GM12878 (cell line): ENCODE results near the gene CLK1. TPM values are rescaled to one million over a fixed set of nuclear protein-coding genes. Genes with fewer than 3 reads are reported as not detected.

Experiments
- CBX5 ChIP-seq: sonication (generic); IDR thresholded peaks from 2 replicates; pipeline ENCODE4 v1.6.1; 2016; ENCODE audit warnings: low read depth, moderate library complexity, mild to moderate bottlenecking, inconsistent platforms
- CHD1 ChIP-seq: IDR thresholded peaks from 2 replicates; pipeline ENCODE4 v1.6.1; 2012; ENCODE audit warnings: low read depth, low read length, improper control_type of control experiment
- CREB1 ChIP-seq: IDR thresholded peaks from 2 replicates; pipeline ENCODE4 v1.6.1; 2012; ENCODE audit warnings: low read depth, mild to moderate bottlenecking, inconsistent platforms
- GABPA ChIP-seq: IDR thresholded peaks from 2 replicates; pipeline ENCODE4 v1.6.1; 2014; ENCODE audit warnings: antibody characterized with exemption, low read depth, mild to moderate bottlenecking, inconsistent platforms
- GATAD2B ChIP-seq: fragments of 450-650 bp; conservative IDR thresholded peaks from 2 replicates; pipeline ENCODE4 v1.6.1; 2017; ENCODE audit warnings: low read depth, mild to moderate bottlenecking, moderate library complexity
- KDM1A ChIP-seq: fragments of 200-600 bp; sonication (generic); IDR thresholded peaks from 2 replicates; pipeline ENCODE4 v1.6.1; 2016; ENCODE audit warnings: borderline replicate concordance
- MEF2A ChIP-seq: IDR thresholded peaks from 2 replicates; pipeline ENCODE4 v1.6.1; 2011; ENCODE audit warnings: low read depth, mild to moderate bottlenecking, low read length, moderate library complexity; ENCODE audit not compliant: insufficient read depth
- MYB ChIP-seq: fragments of 150-350 bp; IDR thresholded peaks from 2 replicates; pipeline ENCODE4 v1.6.1; 2014; ENCODE audit warnings: mild to moderate bottlenecking, low read depth, low read length, borderline replicate concordance
- NRF1 ChIP-seq: conservative IDR thresholded peaks from 2 replicates; pipeline ENCODE4 v1.6.1; 2011; ENCODE audit warnings: mild to moderate bottlenecking, low read depth, low read length, improper control_type of control experiment
- RB1 ChIP-seq: fragments of 450-650 bp; formaldehyde crosslinking; IDR thresholded peaks from 2 replicates; pipeline ENCODE4 v1.6.1; 2017; ENCODE audit warnings: mild to moderate bottlenecking, borderline replicate concordance
- SIN3A ChIP-seq: IDR thresholded peaks from 2 replicates; pipeline ENCODE4 v1.6.1; 2012; ENCODE audit warnings: low read depth, low read length, improper control_type of control experiment
- SREBF1 ChIP-seq: IDR thresholded peaks from 2 replicates; pipeline ENCODE4 v1.6.1; 2012; ENCODE audit warnings: mild to moderate bottlenecking, low read length
- SRF ChIP-seq, 2 experiments: IDR thresholded peaks; 2 replicates each; pipeline ENCODE4 v1.6.1; 2011; ENCODE audit warnings: low read depth in 2 of 2, low read length in 2 of 2, mild to moderate bottlenecking in 1 of 2, moderate library complexity in 1 of 2
- TCF12 ChIP-seq: IDR thresholded peaks from 2 replicates; pipeline ENCODE4 v1.6.1; 2011; ENCODE audit warnings: low read depth, mild to moderate bottlenecking, low read length
- ZNF207 ChIP-seq: fragments of 450-650 bp; IDR thresholded peaks from 2 replicates; pipeline ENCODE4 v1.6.1; 2014; ENCODE audit warnings: antibody characterized with exemption, mild to moderate bottlenecking, borderline replicate concordance
- ZNF274 ChIP-seq: IDR thresholded peaks from one replicate; pipeline ENCODE4 v1.8.0; 2011; ENCODE audit not compliant: insufficient read length, insufficient read depth
- ZNF384 ChIP-seq: IDR thresholded peaks from 2 replicates; pipeline ENCODE4 v1.6.1; 2012; ENCODE audit warnings: low read depth, mild to moderate bottlenecking, low read length, improper control_type of control experiment, borderline replicate concordance
- polyA plus RNA-seq, 11 experiments: library from polyadenylated mRNA; depleted of rRNA in 4 of 11; unstranded in 6 of 11; stranded (reverse) in 5 of 11; fragments of >200 nt; fragmentation: Nextera tagmentation in 4 of 11; fragmentation: Illumina TruSeq in 1 of 11; extraction: Ambion mirVana in 4 of 11; extraction: Trizol in 1 of 11; gene quantifications; 1 replicate in 1 of 11; 2 replicates in 10 of 11; pipeline versions ENCODE4 v1.2.1 to v1.2.3, GENCODE V29; 2011 to 2016; ENCODE audit warnings: inconsistent platforms in 2 of 11, missing spikeins in 2 of 11, low read depth in 1 of 11
- total RNA-seq, 4 experiments: library from RNA; depleted of rRNA in 3 of 4; stranded (reverse); fragments of >200 nt in 3 of 4; fragmentation: Illumina TruSeq in 1 of 4; extraction: Trizol in 1 of 4; gene quantifications; 2 replicates each; pipeline versions ENCODE4 v1.2.1 to v1.2.3, GENCODE V29; 2013 to 2021
- TF ChIP-seq, protein P1 (sequence below): IDR thresholded peaks from 2 replicates; pipeline ENCODE4 v1.6.1; 2012; ENCODE audit warnings: low read depth, low read length, improper control_type of control experiment
- TF ChIP-seq, protein P2 (sequence below): fragments of 450-650 bp; IDR thresholded peaks from 2 replicates; pipeline ENCODE4 v1.6.1; 2017; ENCODE audit warnings: borderline replicate concordance
- TF ChIP-seq, protein P3 (sequence below): fragments of 450-650 bp; formaldehyde crosslinking; IDR thresholded peaks from 2 replicates; pipeline ENCODE4 v1.4.0; 2022; ENCODE audit warnings: mild to moderate bottlenecking, moderate library complexity
- TF ChIP-seq, protein P4 (sequence below): fragments of 450-650 bp; formaldehyde crosslinking; IDR thresholded peaks from 2 replicates; pipeline ENCODE4 v1.5.0; 2022; ENCODE audit warnings: mild to moderate bottlenecking, missing genetic modification characterization

CLK1 gene
- total and polyA plus RNA-seq, 10 of the 15 experiments (the other 5 are each of a cell fraction or from before 2014, with no cell fraction given): 61.2 to 221 (median 80.1) TPM

DNA sequence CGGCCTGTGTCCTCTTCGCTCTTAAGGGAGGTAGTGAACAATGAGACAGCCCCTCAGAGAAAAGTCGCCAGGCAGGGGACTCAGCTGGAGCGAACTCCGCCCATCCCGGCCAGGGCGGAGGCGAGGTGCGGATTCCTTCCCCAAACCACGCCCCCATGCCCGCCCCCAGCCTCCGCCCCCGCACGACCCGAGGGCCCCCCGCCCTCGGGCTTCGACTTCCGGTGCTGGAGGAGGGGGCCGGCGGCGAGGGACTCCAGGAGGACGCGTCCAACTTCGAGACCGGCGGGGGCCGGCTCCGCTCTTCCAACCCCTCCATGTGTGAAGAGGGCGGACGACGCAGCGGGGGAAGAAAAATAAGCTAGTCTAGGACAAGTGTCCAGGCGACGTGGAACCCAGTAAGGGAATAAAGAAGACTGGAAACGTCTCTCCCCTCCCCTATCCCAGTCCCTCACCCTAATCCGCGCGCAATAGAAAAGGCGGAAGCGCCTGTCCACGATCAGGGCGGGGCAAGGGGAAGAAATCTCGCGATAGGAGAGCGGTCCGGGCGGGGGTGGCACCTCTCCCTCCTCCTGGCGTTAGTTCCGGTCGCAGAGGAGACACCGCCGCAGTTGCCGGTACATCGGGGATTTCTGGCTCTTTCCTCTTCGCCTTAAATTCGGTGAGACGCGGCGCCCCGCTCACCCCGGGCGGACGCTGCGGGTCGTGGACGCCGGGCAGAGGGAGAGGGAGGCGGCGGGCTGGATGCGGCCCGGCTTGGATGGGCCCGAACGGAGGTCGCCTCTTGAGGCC lies 52.9 kb downstream of the CLK1 start, which contains the start of gene BZW1 (continued):
- TF ChIP-seq ZNF207: peak; percentile 95; the same call in 1 of the 2 replicates
- TF ChIP-seq CBX5: 0 out of 2 replicates have a peak, but pooled peaks have one; percentile 30
- no peak for TF ChIP-seq KDM1A
- peak; percentile 98 for TF ChIP-seq CHD1
- peak; percentile 97 for TF ChIP-seq SREBF1
- TF ChIP-seq GABPA: peak; percentile 68
- TF ChIP-seq, protein P1, sequence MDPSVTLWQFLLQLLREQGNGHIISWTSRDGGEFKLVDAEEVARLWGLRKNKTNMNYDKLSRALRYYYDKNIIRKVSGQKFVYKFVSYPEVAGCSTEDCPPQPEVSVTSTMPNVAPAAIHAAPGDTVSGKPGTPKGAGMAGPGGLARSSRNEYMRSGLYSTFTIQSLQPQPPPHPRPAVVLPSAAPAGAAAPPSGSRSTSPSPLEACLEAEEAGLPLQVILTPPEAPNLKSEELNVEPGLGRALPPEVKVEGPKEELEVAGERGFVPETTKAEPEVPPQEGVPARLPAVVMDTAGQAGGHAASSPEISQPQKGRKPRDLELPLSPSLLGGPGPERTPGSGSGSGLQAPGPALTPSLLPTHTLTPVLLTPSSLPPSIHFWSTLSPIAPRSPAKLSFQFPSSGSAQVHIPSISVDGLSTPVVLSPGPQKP: peak; percentile 76
- TF ChIP-seq, protein P2, sequence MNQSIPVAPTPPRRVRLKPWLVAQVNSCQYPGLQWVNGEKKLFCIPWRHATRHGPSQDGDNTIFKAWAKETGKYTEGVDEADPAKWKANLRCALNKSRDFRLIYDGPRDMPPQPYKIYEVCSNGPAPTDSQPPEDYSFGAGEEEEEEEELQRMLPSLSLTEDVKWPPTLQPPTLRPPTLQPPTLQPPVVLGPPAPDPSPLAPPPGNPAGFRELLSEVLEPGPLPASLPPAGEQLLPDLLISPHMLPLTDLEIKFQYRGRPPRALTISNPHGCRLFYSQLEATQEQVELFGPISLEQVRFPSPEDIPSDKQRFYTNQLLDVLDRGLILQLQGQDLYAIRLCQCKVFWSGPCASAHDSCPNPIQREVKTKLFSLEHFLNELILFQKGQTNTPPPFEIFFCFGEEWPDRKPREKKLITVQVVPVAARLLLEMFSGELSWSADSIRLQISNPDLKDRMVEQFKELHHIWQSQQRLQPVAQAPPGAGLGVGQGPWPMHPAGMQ: peak; percentile 85
- TF ChIP-seq SIN3A: peak; percentile 42; the same call in 1 of the 2 replicates
- TF ChIP-seq, protein P3, sequence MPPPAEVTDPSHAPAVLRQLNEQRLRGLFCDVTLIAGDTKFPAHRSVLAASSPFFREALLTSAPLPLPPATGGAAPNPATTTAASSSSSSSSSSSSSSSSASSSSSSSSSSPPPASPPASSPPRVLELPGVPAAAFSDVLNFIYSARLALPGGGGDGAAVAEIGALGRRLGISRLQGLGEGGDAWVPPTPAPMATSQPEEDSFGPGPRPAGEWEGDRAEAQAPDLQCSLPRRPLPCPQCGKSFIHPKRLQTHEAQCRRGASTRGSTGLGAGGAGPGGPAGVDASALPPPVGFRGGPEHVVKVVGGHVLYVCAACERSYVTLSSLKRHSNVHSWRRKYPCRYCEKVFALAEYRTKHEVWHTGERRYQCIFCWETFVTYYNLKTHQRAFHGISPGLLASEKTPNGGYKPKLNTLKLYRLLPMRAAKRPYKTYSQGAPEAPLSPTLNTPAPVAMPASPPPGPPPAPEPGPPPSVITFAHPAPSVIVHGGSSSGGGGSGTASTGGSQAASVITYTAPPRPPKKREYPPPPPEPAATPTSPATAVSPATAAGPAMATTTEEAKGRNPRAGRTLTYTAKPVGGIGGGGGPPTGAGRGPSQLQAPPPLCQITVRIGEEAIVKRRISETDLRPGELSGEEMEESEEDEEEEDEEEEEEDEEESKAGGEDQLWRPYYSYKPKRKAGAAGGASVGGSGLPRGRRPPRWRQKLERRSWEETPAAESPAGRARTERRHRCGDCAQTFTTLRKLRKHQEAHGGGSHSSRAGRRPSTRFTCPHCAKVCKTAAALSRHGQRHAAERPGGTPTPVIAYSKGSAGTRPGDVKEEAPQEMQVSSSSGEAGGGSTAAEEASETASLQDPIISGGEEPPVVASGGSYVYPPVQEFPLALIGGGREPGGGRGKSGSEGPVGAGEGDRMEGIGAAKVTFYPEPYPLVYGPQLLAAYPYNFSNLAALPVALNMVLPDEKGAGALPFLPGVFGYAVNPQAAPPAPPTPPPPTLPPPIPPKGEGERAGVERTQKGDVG (CRISPR knock-in tag): no peak
- TF ChIP-seq TCF12: no peak
- TF ChIP-seq, protein P4, sequence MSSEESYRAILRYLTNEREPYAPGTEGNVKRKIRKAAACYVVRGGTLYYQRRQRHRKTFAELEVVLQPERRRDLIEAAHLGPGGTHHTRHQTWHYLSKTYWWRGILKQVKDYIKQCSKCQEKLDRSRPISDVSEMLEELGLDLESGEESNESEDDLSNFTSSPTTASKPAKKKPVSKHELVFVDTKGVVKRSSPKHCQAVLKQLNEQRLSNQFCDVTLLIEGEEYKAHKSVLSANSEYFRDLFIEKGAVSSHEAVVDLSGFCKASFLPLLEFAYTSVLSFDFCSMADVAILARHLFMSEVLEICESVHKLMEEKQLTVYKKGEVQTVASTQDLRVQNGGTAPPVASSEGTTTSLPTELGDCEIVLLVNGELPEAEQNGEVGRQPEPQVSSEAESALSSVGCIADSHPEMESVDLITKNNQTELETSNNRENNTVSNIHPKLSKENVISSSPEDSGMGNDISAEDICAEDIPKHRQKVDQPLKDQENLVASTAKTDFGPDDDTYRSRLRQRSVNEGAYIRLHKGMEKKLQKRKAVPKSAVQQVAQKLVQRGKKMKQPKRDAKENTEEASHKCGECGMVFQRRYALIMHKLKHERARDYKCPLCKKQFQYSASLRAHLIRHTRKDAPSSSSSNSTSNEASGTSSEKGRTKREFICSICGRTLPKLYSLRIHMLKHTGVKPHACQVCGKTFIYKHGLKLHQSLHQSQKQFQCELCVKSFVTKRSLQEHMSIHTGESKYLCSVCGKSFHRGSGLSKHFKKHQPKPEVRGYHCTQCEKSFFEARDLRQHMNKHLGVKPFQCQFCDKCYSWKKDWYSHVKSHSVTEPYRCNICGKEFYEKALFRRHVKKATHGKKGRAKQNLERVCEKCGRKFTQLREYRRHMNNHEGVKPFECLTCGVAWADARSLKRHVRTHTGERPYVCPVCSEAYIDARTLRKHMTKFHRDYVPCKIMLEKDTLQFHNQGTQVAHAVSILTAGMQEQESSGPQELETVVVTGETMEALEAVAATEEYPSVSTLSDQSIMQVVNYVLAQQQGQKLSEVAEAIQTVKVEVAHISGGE (CRISPR knock-in tag): no peak
- no peak for TF ChIP-seq NRF1
- no peak for TF ChIP-seq ZNF274
- TF ChIP-seq CREB1: peak; percentile 75
- no peak for TF ChIP-seq MYB
- peak; percentile 85; the same call in 1 of the 2 replicates for TF ChIP-seq RB1
- peak; percentile 88; the same call in 1 of the 2 replicates for TF ChIP-seq GATAD2B
- TF ChIP-seq MEF2A: 0 out of 2 replicates have a peak, but pooled peaks have one; percentile 6
- 0 out of 4 replicates have a peak, but pooled peaks of 1 of the 2 experiments have one; percentile 1 for TF ChIP-seq SRF (IDR thresholded peaks at IDR 0.05; ENCODE audit: low read depth in 2 of 2, low read length in 2 of 2)
- TF ChIP-seq ZNF384: no peak
